ENCODE measurements around the gene NT5C1A.
A peak's percentile ranks its signal among the peaks of the same experiment; 100 is the strongest.

Gene NT5C1A

DNA sequence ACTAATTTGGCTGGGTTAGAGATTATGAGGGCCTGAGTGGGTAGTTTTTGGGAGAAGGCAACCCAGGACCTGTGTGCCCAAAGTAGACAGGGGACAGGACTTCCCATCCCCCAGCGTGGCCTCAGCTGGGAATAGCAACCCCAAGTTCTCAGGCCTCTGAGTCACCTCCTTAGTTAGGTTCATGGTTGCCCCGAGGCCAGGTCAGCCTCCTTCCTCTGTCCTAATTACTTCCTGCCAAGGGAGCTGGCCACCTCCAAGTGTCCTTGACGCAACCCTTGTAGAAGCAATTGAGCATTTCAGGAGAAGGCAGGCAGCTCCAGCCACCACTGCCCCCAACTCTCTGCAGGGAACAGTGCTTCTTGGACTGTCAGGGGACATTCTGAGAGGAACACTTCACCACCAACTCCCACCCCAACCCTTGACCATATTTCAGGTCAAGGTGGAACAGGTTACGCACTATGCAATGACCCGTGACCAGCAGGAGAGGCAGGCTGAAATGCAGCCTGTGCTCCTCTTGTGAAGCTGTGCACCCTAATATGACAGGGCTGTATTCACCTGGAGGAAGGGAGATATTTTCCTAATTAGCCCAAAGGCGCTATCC, 5.1 kb upstream of the NT5C1A start:
- TF ChIP-seq CTCF (IDR thresholded peaks at IDR 0.05; ENCODE audit: low read length, missing control alignments), result no peak

DNA sequence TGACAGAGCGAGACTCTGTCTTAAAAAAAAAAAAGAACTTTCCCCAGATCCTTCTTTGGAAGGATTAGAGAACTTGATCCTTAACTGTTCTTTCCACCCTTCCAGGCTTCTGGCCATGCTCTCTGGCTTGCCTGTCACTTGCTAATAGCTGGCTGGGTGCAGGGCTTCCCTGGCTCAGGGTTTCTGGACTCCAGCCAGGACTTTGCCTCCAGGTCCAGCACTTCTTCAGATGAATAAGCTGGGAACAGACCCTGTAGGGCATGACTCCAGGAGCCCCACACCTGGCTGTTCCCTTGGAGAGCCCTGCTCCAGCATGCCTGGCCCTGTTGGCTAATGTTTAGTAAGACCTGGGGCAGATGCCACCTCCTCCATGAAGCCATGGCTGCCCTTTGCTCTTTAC, 3.3 kb upstream of the NT5C1A start:
- TF ChIP-seq CTCF (IDR thresholded peaks at IDR 0.05; ENCODE audit: low read length, missing control alignments), result no peak
- H3K4me3 ChIP-seq (replicated peaks; ENCODE audit: low read depth, low read length), result no peak overlapping the region
- DNase-seq (ENCODE audit: low read depth), result no peak

More for the DNA sequence above, 5.1 kb upstream of the NT5C1A start:
- DNase-seq (ENCODE audit: low read depth), result no peak
- H3K4me3 ChIP-seq (replicated peaks; ENCODE audit: low read depth, low read length), result no peak overlapping the region

DNA sequence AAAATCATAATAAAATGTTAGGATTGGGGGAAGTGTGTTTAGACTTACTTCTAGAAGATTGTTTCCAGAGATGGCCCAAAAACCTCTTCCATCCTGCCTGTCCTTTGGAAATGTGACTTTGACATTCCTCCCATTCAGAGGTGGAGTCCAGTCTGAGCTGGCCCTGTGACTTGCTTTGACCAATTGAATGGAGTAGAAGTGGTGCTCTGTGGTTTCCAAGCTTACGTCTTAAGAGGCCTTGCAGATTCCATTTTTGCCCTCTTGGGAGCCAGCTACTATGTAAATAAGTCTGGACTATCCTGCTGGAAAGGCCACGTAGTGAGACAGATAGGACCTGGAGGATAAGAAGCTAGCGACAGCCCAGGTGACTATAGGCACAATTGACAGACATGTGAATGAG, 1.3 kb upstream of the NT5C1A start:
- TF ChIP-seq CTCF (IDR thresholded peaks at IDR 0.05; ENCODE audit: low read length, missing control alignments), result no peak
- DNase-seq (ENCODE audit: low read depth), result no peak
- no peak overlapping the region for H3K4me3 ChIP-seq (replicated peaks; ENCODE audit: low read depth, low read length)

GRCh38 chr1:39672551-39672947, 642 bp upstream of the NT5C1A start:
- H3K4me3 ChIP-seq (replicated peaks; ENCODE audit: low read depth, low read length), result no peak overlapping the region
- peak; percentile 47 for TF ChIP-seq CTCF (IDR thresholded peaks at IDR 0.05; ENCODE audit: low read length, missing control alignments)
- no peak for DNase-seq (ENCODE audit: low read depth)

DNA sequence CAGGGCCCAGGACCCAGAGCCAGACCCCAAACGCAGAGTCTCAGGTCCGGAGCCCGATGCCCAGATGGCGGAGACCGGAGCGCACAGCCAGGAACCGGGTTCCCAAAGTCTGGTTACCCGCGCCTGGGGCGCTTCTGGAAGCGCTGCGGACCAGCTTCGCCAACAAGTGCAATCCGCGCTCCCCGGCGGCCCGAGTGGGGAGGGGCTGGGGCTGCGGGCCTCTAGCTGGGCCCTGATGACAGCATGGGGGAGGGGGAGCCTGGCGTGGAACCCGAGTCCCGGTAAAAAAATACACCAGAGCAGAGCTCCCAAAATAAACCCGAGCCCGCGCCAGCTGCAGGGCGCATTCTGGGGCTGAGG, 494 bp downstream of the NT5C1A start:
- peak overlapping the region; percentile 35 for H3K4me3 ChIP-seq (replicated peaks; ENCODE audit: low read depth, low read length)
- no peak for TF ChIP-seq CTCF (IDR thresholded peaks at IDR 0.05; ENCODE audit: low read length, missing control alignments)
- no peak for DNase-seq (ENCODE audit: low read depth)

GRCh38 chr1:39670689-39671088, 1.2 kb downstream of the NT5C1A start:
- DNase-seq (ENCODE audit: low read depth), result no peak
- no peak for TF ChIP-seq CTCF (IDR thresholded peaks at IDR 0.05; ENCODE audit: low read length, missing control alignments)
- H3K4me3 ChIP-seq (replicated peaks; ENCODE audit: low read depth, low read length), result no peak overlapping the region

- no peak for TF ChIP-seq CTCF (IDR thresholded peaks at IDR 0.05; ENCODE audit: low read length, missing control alignments)
- no peak for DNase-seq (ENCODE audit: low read depth)
- no peak overlapping the region for H3K4me3 ChIP-seq (replicated peaks; ENCODE audit: low read depth, low read length)
These were observed 3.0 kb downstream of the NT5C1A start for GRCh38 chr1:39668894-39669293.
